A549 treated with AZD9567 at 1 μM for 4 hours (cell line): ENCODE measurements around the gene DOCK6. TPM values are rescaled to one million over a fixed set of nuclear protein-coding genes. Genes with fewer than 3 reads are reported as not detected.

Experiments used
- total RNA-seq: library from RNA; stranded (reverse); fragments of 200-300 nt; extraction: Qiagen RNA extraction; gene quantifications from 5 replicates; pipeline ENCODE4 v1.2.3, GENCODE V29; 2022; ENCODE audit not compliant: insufficient read depth

Gene DOCK6, protein sequence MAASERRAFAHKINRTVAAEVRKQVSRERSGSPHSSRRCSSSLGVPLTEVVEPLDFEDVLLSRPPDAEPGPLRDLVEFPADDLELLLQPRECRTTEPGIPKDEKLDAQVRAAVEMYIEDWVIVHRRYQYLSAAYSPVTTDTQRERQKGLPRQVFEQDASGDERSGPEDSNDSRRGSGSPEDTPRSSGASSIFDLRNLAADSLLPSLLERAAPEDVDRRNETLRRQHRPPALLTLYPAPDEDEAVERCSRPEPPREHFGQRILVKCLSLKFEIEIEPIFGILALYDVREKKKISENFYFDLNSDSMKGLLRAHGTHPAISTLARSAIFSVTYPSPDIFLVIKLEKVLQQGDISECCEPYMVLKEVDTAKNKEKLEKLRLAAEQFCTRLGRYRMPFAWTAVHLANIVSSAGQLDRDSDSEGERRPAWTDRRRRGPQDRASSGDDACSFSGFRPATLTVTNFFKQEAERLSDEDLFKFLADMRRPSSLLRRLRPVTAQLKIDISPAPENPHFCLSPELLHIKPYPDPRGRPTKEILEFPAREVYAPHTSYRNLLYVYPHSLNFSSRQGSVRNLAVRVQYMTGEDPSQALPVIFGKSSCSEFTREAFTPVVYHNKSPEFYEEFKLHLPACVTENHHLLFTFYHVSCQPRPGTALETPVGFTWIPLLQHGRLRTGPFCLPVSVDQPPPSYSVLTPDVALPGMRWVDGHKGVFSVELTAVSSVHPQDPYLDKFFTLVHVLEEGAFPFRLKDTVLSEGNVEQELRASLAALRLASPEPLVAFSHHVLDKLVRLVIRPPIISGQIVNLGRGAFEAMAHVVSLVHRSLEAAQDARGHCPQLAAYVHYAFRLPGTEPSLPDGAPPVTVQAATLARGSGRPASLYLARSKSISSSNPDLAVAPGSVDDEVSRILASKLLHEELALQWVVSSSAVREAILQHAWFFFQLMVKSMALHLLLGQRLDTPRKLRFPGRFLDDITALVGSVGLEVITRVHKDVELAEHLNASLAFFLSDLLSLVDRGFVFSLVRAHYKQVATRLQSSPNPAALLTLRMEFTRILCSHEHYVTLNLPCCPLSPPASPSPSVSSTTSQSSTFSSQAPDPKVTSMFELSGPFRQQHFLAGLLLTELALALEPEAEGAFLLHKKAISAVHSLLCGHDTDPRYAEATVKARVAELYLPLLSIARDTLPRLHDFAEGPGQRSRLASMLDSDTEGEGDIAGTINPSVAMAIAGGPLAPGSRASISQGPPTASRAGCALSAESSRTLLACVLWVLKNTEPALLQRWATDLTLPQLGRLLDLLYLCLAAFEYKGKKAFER (N-terminal part only)
- total RNA-seq = 7.8 to 12.7 TPM (median 8.8 TPM) in 5 replicates

GRCh38 chr19:11261971-11262839 is at the start of gene DOCK6:
TSS of gene DOCK6 (minus strand) at chr19:11262524. CDS start at chr19:11262440, 84 bp downstream.

GRCh38 chr19:11295665-11296245 is 33.4 kb upstream of the DOCK6 start, which contains the start of gene TSPAN16:
TSS of gene TSPAN16 (plus strand) at chr19:11296160. CDS start at chr19:11296298, 138 bp downstream.

GRCh38 chr19:11239377-11240000 is 22.8 kb downstream of the DOCK6 start, which contains the start of gene ANGPTL8:
TSS of gene ANGPTL8 (plus strand) at chr19:11239619. CDS start at chr19:11239638, 19 bp downstream.

DNA sequence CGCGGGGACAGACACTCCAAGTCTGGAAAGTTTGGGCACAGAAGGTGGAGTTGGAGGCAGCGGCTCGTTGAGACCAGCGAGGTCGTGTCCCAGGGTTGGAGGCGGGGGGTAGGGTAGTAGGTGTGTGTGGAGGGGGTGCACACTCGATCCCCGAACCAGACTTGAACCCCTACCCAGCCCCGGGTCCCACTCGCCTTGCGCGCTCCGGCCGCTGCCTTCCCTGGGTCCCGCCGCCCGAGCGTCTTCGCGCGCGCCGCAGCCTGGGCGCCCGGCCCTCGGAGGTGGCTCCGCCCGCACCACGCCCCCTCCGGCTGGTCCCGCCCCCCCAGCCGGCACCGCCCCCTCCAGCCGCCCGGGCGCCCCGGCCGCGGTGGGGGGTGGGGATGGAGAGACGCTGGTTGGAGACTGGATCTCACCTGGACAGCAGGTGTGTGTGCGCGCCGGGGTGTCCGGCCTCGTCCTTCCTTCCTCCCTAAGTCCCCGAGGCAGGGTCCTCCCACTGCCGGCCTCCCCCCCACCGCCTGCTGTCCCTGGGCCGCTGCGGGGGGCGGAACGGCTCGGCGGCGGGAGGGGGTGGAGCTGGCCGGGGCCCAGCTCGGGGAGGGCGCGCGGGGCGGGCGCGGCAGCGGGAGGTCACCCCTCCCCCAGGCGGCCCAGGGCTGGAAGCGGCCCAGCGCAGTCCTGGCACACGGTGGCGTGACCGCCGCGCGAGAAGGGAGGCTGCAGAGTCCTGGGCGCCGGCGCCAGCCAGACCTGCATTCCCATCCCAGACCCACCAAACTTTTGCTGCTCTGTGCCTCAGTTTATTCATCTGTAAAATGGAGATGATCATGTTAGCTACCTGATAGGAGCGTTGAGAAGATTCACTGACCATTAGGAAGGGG is 64.8 kb downstream of the DOCK6 start, which contains the start of gene KANK2:
Gene KANK2 (minus strand): TSS at position 255 of the 884 bp plus-strand sequence. CDS start 3,034 bp downstream, outside the sequence.

DNA sequence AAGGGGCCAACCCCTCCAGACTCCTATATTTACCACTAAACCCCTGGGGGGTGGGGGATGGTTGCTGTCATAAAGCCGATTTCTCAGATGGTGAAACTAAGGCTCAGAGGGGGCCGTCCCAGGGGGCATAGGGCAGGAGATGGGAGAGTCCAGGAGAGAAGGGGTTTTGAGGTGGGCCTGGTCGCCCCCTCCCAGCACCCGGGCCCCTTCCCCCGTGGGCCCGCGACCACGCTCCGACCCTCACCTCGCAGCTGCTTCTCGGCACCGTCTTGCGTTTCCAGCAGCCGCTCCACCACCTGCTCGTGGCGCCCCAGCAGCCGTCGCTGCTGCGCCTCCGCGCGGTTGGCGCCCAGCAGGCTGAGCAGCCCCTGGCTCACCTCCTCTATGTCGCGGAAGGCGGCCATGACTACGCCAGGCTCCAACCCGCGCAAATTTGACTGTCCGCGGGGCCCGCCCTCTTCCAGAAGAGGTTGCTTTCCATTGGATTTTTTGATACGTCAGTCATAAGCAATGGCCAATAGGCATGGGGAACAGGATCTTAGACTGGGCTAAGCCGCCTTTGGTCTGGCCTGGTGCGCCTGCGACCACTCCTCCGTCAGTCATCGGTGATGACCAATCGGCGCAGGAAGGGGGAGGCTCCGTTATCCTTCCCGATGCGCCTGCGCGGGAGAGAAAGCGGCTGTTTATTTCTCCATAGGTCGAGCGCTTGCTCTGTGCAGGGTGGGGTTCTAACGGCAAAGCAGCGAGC is 106.8 kb downstream of the DOCK6 start, which contains the start of gene SPC24:
Gene SPC24 (minus strand): TSS at position 410 of the 748 bp plus-strand sequence. CDS start 6 bp downstream, at position 404.

Other genes with a start within 250 kb of the DOCK6 start
- gene LDLR, start 173.1 kb downstream of the DOCK6 start, total RNA-seq = 16.4 to 33.1 TPM (median 26.7 TPM) in 5 replicates
- 13.8 to 31.2 TPM (median 16.8 TPM) in 5 replicates for gene SPC24, start 106.7 kb downstream of the DOCK6 start, total RNA-seq
- gene KANK2, start 65.0 kb downstream of the DOCK6 start, total RNA-seq = 32.9 to 46.1 TPM (median 40.7 TPM) in 5 replicates
- gene ANGPTL8, start 22.9 kb downstream of the DOCK6 start, total RNA-seq = not detected in 5 replicates
- gene TSPAN16, start 33.6 kb upstream of the DOCK6 start, total RNA-seq = not detected in 5 replicates
- 3.0 to 5.3 TPM (median 3.1 TPM) in 5 replicates for gene RAB3D, start 77.1 kb upstream of the DOCK6 start, total RNA-seq
- 105 to 129 TPM (median 110 TPM) in 5 replicates for gene TMEM205, start 83.7 kb upstream of the DOCK6 start, total RNA-seq
- 4.3 to 5.2 TPM (median 4.6 TPM) in 4 of 5 replicates, not detected in the other for gene CCDC159, start 84.0 kb upstream of the DOCK6 start, total RNA-seq
- 9.8 to 10.4 TPM (median 10.2 TPM) in 5 replicates for gene PLPPR2, start 92.9 kb upstream of the DOCK6 start, total RNA-seq
- 2.1 to 2.3 TPM (median 2.2 TPM) in 4 of 5 replicates, not detected in the other for gene SWSAP1, start 112.1 kb upstream of the DOCK6 start, total RNA-seq
- gene EPOR, start 121.8 kb upstream of the DOCK6 start, total RNA-seq = 3.7 to 6.2 TPM (median 4.5 TPM) in 5 replicates
- gene RGL3, start 156.8 kb upstream of the DOCK6 start, total RNA-seq = 1.5 to 3.1 TPM (median 1.9 TPM) in 5 replicates
- 0.67 to 1.9 TPM (median 1.1 TPM) in 4 of 5 replicates, not detected in the other for gene ODAD3, start 172.6 kb upstream of the DOCK6 start, total RNA-seq
- gene PRKCSH, start 173.1 kb upstream of the DOCK6 start, total RNA-seq = 250 to 268 TPM (median 262 TPM) in 5 replicates
- 0.06 to 0.15 TPM (median 0.08 TPM) in 4 of 5 replicates, not detected in the other for gene ELAVL3, start 218.5 kb upstream of the DOCK6 start, total RNA-seq
- gene ZNF653, start 243.3 kb upstream of the DOCK6 start, total RNA-seq = 2.3 to 4.9 TPM (median 4.1 TPM) in 5 replicates